Measurements from ENCODE around the gene CLIC4.
"Not testable (repeated sequence)": the region's sequence is repeated elsewhere in the genome, so short reads cannot be mapped to it uniquely, and the experiment has no call there.

CLIC4 gene

DNA sequence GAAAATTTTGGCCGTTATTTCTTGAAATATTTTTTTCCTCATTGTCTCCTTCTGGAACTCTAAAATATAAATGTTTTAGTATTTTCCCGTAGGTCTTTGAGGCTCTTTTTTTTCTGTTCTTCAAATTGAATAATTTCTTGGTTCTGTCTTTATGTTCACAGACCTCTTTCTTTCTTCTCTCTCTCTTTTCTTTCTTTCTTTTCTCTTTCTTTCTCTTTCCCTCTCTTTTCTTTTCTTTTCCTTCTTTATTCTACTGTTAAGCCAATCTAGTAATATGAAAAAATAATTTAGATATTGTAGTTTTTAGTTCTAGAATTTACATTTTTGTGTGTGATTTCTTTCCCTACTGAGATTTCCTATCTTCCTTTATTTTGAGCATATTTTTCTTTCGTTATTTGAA, 30.1 kb downstream of the CLIC4 start:
- intact Hi-C loops (cut with DNase I; ENCODE audit: low total_unique reads) = no loop called here
- TF ChIP-seq, protein P1, sequence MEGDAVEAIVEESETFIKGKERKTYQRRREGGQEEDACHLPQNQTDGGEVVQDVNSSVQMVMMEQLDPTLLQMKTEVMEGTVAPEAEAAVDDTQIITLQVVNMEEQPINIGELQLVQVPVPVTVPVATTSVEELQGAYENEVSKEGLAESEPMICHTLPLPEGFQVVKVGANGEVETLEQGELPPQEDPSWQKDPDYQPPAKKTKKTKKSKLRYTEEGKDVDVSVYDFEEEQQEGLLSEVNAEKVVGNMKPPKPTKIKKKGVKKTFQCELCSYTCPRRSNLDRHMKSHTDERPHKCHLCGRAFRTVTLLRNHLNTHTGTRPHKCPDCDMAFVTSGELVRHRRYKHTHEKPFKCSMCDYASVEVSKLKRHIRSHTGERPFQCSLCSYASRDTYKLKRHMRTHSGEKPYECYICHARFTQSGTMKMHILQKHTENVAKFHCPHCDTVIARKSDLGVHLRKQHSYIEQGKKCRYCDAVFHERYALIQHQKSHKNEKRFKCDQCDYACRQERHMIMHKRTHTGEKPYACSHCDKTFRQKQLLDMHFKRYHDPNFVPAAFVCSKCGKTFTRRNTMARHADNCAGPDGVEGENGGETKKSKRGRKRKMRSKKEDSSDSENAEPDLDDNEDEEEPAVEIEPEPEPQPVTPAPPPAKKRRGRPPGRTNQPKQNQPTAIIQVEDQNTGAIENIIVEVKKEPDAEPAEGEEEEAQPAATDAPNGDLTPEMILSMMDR (IDR thresholded peaks at IDR 0.05) = no peak
- H3K27ac ChIP-seq = peak overlapping the region; percentile 53 to 88
- H3K9me3 ChIP-seq = no peaks in the 10 kb centered on the region
- no peak overlapping the region for H3K4me3 ChIP-seq
- H3K36me3 ChIP-seq = peaks cover 0 to 4% (median 0%) of the 10 kb centered on the region in 3 donors
- no peaks in the 10 kb centered on the region for H3K27me3 ChIP-seq
- no peak for DNase-seq
- H3K4me1 ChIP-seq = peaks cover 0 to 100% (median 34%) of the 10 kb centered on the region in 4 donors

DNA sequence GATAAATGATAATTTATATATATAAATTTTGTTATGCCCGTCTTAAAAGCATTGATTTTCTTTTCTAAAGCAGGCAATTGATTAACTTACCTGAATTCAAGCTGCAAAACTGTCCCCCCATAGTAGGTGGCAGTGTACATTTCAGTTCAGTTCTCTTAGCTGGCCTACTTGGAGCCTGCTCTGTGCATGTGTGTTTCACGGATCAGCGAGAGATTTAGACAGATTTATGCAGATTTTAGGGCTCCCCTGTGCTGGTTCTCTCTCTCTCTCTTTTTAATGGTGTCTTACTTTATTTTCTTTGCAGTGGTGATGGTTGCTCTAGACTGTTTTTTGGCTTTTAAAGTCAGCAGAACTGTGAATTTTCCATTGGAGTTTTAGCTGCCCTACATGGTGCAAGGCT, 30.7 kb downstream of the CLIC4 start:
- Histone ChIP-seq H3K27me3 (no peaks in the 10 kb centered on the region), H3K9me3 (no peaks in the 10 kb centered on the region), H3K4me3 (no peak overlapping the region), H3K27ac (peak overlapping the region; percentile 53 to 88), H3K4me1 (peaks cover 0 to 100% (median 31%) of the 10 kb centered on the region in 4 donors), H3K36me3 (peaks cover 0 to 4% (median 0%) of the 10 kb centered on the region in 3 donors)
- intact Hi-C loops (cut with DNase I; ENCODE audit: low total_unique reads) = no loop called here
- TF ChIP-seq, protein P1 (IDR thresholded peaks at IDR 0.05) = no peak
- no peak for DNase-seq

DNA sequence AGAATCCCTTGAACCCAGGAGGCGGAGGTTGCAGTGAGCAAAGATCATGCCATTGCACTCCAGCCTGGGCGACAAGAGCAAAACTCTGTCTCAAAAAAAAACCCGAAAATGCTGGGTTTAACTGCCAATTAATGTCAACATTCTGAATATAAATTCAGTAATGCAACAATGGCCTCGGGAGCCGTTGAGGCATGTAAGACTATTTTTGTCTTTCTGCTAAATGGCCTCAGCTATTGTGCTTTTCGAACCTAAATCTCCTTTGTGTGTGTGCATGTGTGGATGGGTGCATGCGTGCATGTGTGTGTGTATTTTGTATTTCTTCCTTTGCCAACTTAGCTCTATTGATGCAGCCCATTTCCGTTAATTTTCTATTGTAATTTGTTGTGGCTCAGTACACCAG, 31.6 kb downstream of the CLIC4 start:
- TF ChIP-seq, protein P1 (IDR thresholded peaks at IDR 0.05) = no peak
- Histone ChIP-seq H3K4me3 (no peak overlapping the region), H3K9me3 (no peaks in the 10 kb centered on the region), H3K36me3 (peaks cover 0 to 4% (median 0%) of the 10 kb centered on the region in 3 donors), H3K27ac (peak overlapping the region; percentile 53 to 88), H3K27me3 (no peaks in the 10 kb centered on the region), H3K4me1 (peaks cover 0 to 99% (median 30%) of the 10 kb centered on the region in 4 donors)
- intact Hi-C loops (cut with DNase I; ENCODE audit: low total_unique reads) = no loop called here
- DNase-seq = no peak

DNA sequence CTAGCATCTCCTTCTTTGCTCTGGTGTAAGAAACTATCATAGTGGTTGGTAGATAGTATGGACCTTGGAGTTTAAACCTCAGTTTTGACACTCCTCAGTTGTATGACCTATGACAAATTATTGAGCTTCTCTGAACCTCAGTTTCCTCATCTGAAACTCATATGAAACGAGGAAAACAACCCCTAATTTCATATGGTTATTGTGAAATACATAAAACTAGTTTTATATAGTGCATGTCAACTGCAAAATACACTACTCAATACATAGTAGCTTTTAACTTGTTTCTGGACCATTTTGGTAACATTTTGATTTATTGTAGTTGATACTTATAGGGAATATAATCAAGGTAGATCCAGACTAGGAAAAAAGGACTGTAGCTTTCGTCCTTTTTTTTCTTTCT, 32.9 kb downstream of the CLIC4 start:
- Histone ChIP-seq H3K27me3 (no peaks in the 10 kb centered on the region), H3K4me3 (no peak overlapping the region), H3K4me1 (peaks cover 0 to 99% (median 30%) of the 10 kb centered on the region in 4 donors), H3K9me3 (no peaks in the 10 kb centered on the region), H3K27ac (peak overlapping the region; percentile 53 to 88), H3K36me3 (peaks cover 0 to 4% (median 0%) of the 10 kb centered on the region in 3 donors)
- intact Hi-C loops (cut with DNase I; ENCODE audit: low total_unique reads) = no loop called here
- DNase-seq = no peak
- TF ChIP-seq, protein P1 (IDR thresholded peaks at IDR 0.05) = no peak

DNA sequence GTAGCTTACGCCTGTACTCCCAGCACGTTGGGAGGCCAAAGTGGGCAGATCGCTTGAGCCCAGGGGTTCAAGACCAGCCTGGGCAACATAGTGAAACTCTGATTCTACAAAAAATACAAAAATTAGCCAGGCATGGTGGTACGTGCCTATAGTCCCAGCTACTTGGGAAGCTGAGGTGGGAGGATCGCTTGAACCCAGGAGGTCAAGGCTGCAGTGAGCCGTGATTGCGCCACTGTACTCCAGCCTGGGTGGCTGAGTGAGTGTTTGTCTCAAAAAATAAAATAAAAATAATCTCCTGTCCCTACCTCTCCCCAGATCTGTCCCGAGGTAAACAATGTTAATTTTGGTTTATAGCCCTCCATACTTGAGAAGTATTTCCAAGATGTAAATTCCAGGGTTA, 34.0 kb downstream of the CLIC4 start:
- H3K36me3 ChIP-seq; H3K27me3 ChIP-seq; DNase-seq; H3K9me3 ChIP-seq; H3K4me3 ChIP-seq; intact Hi-C loops (cut with DNase I; ENCODE audit: low total_unique reads): not testable (repeated sequence)
- peaks cover 0 to 99% (median 27%) of the 10 kb centered on the region in 4 donors for H3K4me1 ChIP-seq
- H3K27ac ChIP-seq = peak overlapping the region; percentile 38 to 88

DNA sequence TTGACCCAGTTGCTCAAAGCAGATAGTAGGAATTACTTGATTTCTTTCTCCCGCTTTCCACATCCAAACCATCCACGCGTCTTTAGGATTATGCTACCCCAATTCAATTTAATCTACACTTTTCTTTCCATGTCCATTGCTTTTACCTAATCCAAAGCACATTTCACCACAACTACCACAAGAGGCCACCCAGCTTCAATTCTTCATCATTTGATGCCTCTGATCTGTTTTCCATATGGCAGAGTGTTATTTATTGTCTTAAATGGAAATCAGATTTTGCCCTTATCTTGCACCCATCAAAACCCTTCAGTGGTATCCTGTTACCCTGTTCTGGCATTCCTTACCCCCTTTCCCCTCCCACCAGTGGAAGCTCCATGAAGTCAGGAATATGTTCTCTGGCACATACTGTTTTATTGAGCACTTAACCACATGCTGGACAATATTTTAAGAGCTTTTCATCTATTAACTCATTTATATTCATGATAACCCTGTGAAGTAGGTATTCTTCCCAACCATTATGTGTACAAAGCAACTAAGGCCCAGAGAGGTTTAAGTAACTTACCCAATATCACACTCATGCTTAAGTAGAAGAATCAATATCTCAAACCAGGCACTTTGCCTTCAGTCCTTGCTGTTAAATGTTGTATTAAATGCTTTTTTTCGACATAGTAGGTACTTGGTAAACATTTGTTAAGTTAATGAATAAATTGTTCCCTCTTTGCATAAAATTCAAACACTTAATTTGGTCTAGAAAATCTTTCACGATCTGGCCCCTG, 34.6 kb downstream of the CLIC4 start:
- H3K36me3 ChIP-seq = no peaks in the 10 kb centered on the region
- no peak for DNase-seq
- intact Hi-C loops (cut with DNase I; ENCODE audit: low total_unique reads) = no loop called here
- TF ChIP-seq, protein P1 (IDR thresholded peaks at IDR 0.05) = no peak
- no peaks in the 10 kb centered on the region for H3K27me3 ChIP-seq
- peak overlapping the region; percentile 38 to 88 for H3K27ac ChIP-seq
- no peak overlapping the region for H3K4me3 ChIP-seq
- no peaks in the 10 kb centered on the region for H3K9me3 ChIP-seq
- H3K4me1 ChIP-seq = peaks cover 0 to 99% (median 27%) of the 10 kb centered on the region in 4 donors

DNA sequence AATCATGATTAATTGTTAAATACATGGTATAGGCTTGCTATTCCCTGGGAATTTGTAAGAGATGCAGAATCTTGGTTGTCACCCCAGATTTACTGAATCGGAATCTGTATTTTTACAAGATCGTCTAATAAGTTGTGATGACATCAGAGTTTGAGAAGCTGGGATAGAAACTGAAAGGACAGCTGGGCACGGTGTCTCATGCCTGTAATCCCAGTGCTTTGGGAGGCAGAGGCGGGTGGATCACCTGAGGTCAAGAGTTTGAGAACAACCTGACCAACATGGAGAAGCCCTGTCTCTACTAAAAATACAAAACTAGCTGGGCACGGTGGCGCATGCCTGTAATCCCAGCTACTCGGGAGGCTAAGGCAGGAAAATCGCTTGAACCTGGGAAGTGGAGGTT, 35.4 kb downstream of the CLIC4 start:
- peak overlapping the region in 1 of 2 donors; percentile 88 for H3K27ac ChIP-seq
- H3K27me3 ChIP-seq; H3K4me3 ChIP-seq; DNase-seq; H3K9me3 ChIP-seq; intact Hi-C loops (cut with DNase I; ENCODE audit: low total_unique reads); H3K36me3 ChIP-seq: not testable (repeated sequence)
- H3K4me1 ChIP-seq = peaks cover 0 to 99% (median 28%) of the 10 kb centered on the region in 4 donors

All from tibial artery (tissue), 4 donors.